NCI-H2107 (cell line): ENCODE measurements around the gene CLTCL1.
"Not testable (repeated sequence)": the region's sequence is repeated elsewhere in the genome, so short reads cannot be mapped to it uniquely, and the experiment has no call there.

ENCODE experiments used
- DNase-seq: peaks from one replicate; lab custom pipeline; 2025; lab: John Stamatoyannopoulos, UW

Gene CLTCL1

DNA sequence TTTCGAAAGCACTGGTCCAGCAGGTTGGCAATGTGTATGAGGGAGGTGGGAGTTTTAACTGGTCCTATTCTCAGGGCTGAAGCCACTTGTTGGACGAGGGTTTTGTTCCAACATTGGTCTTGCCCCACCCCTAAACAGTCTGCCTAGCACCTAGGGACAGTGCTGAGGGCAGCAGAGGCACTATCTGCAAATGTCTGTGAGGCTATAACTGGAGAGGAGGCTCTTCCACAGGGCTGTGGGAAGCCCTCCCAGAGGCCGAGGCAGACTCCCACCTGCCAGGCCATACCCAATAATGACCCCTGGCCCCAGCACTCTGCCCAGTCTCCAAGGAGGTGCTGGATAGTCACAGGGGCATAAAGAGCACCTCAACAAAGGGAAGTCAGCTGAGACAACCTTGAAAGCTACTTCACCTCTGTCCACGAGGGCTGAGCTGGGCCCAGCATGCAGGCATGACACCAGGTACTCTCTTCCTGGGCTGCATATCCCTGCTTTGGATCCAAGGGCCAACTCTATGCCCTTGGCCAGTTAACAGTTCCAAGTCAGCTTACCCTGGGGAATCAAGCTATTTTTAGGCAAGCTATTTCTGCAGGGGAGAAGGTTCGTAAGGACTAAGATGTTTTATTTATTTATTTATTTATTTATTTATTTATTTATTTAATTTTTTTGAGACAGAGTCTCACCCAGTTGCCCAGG, 72.8 kb downstream of the CLTCL1 start:
- DNase-seq = no peak

DNA sequence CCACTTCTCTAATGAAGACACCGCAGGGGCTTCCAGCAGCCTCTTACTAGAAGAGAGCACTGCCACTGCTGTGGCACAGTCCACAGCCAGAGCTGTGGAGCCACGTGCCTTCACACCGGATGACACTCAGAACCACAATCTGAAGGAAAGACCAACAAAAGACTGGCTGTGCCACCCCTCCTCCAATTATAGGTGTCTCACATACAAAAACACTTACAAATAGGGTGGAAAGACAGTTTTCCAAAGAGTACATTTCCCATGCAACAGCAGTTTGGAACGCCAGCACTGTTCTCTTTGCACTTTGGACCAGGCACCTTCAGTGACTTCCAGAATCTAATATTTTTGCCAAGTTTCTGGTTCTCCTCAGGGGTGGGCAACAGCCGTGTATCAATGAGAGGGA, 74.9 kb downstream of the CLTCL1 start:
- no peak for DNase-seq

GRCh38 chr22:19215360-19215759, 76.2 kb downstream of the CLTCL1 start:
- no peak for DNase-seq

DNA sequence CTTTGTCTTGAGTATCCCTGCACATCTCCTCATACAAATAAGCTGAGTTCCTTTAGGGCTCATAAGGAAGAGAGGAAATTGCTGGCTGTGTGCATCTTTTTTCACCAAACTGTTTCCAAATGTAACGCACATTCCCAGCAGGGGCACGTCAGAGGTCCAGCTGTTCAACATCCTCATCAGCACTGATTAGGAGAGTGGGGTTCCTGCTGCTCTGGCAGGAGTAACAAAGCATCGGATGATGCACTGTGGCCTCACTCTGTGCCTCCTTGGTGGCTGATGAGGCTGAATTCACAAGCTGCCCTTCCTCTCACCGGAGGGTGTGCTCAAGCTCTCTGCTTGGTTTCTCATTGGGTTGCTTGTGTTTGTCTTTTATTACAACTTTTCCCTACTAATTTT, 77.4 kb downstream of the CLTCL1 start:
- DNase-seq = no peak

- DNase-seq = no peak
These were observed 78.0 kb downstream of the CLTCL1 start for GRCh38 chr22:19213442-19214077.

DNA sequence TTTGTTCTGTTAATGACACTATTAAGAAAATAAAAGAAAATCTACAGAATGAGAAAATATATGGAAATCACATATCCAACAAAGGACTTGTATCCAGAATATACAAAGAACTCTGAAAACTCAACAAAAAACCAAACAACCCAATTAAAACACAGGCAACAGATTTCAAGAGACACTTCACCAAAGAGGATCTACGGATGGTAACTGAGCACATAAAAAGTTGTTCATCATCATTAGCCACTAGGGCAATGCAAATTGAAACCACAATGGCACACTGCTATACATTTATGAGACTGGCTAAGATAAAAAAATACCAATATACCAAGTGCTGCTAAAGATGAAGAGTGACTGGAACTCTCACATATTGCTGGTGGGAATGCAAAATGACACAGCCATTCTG, 78.5 kb downstream of the CLTCL1 start:
- no peak for DNase-seq

- no peak for DNase-seq
These were observed 79.1 kb downstream of the CLTCL1 start for GRCh38 chr22:19212302-19212870.

GRCh38 chr22:19210188-19210587, 81.3 kb downstream of the CLTCL1 start:
- DNase-seq = no peak

- no peak for DNase-seq
These were observed 83.2 kb downstream of the CLTCL1 start for GRCh38 chr22:19208287-19208847.

DNA sequence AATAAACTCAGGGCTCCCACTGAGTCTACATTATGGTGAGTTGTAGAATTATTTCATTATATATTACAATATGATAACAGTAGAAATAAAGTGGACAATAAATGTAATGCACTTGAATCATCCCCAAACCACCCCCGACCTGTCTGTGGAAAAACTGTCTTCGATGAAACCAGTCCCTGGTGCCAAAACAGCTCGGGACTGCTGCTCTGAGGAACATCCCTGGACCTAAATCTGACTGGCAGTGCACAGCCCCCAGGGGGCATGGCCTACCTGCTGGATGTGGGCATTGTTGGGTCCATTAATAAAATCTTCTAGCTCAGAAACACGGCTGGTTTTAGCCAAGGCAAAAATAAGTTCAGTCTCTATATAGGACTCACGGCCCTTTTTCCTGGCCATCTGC, 83.6 kb downstream of the CLTCL1 start:
- DNase-seq = no peak

DNA sequence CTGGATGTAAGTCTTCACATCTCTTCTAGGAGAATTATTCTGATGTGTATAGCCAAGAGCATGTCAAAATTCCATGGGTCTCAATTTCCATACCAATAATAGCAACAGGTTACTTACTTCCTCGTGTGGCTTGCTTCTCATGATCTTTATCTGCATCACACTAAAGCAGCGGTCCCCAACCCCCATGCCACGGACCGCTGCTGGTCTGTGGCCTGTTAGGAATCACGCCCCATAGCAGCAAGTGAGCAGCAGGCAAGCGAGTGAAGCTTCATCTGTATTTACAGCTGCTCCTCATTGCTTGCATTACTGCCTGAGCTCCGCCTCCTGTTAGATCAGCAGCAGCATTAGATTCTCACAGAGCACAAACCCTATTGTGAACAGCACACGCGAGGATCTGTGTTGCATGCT, 84.1 kb downstream of the CLTCL1 start:
- no peak for DNase-seq

- no peak for DNase-seq
These were observed 85.2 kb downstream of the CLTCL1 start for GRCh38 chr22:19206287-19206686.

DNA sequence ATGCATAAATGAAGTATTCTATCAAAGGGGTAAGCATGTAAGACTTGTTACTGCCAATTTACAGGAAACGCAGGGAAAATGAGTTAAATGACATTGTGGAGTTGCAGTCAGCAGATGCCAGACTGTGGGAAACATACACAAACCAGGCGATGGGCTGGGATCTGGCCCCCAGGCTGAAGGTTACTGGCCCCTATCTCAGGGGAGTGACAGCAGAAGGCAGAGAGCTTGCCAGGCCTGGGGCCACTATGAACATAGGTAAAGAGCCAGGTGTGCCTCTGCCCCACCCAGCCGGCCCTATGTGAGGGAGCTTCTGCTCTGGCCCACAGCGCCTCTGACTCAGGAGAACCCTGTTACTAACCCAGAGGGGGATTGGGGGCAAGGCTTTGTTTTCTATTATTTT, 86.9 kb downstream of the CLTCL1 start:
- DNase-seq = no peak

DNA sequence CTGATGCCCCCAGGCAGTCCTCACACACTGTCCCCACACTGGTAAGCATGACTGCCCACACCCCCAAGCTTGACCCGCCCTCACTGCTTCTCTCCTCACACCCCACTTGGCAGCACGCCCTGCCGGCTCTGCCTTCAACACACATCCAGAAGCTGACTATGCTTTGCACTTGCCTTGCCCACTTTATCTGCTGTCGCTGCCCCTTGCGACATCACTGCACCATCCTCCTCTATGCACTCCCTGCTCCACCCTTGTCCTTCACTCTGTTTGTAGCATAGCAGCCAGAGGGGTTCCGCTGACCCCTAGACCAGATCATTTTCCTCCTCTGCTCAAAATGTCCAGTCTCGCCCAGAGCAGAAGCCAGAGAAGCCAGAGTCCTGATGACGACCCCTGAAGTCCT, 87.7 kb downstream of the CLTCL1 start:
- no peak for DNase-seq

DNA sequence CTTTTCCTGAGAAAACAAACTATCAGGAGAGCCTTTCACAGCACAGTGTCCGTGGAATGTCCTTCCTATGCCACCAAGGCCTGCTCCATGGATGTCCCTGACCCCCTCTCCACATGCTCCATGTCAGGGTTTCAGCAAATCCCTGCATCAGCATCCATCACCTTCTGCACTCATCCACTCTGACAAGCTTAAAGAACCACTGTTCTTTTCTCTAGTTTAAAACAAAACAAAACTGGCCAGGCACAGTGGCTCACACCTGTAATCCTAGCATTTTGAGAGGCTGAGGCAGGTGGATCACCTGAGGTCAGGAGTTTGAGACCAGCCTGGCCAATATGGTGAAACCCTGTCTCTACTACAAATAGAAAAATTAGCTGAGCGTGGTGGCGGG, 88.7 kb downstream of the CLTCL1 start:
- not testable (repeated sequence) for DNase-seq

DNA sequence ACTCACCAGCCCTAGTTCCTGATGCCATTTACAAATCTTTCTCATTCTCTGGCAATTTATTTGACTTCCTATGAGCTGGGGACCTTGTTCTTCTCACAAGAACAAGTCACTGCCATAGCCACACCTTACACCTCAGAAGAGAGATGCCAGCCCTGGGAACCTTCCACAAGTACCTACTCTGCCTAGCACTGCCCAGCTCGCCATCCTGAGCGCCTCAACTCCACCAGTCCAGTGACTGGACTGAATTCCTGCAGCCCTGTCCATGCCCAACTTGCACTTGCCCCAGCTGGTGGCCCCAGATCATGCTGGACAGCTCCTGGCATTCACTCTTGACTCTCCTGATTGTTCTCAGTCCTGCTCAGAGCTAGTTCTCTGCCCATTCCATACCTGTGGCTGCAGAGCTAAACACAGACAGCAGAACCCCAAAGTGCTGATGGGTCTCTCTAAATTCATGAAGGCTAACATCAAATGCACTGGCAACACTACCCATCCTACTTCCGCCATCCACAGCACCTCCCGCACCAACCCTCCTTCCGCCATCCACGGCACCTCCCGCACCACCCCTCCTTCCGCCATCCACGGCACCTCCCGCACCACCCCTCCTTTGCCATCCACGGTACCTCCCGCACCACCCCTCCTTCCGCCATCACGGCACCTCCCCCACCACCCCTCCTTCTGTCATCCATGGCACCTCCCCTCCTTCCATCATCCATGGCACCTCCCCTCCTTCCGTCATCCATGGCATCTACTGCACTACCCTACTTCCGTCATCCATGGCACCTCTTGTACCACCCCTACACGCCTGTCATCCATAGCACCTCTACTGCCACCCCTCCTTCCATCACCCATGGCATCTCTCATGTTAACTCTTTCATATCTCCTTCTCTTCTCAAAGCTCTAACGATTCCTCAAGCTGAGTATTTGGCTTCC, 89.4 kb downstream of the CLTCL1 start:
- DNase-seq = no peak

GRCh38 chr22:19201130-19201868, 90.2 kb downstream of the CLTCL1 start:
- no peak for DNase-seq

- no peak for DNase-seq
These were observed 92.0 kb downstream of the CLTCL1 start for GRCh38 chr22:19199479-19199878.

DNA sequence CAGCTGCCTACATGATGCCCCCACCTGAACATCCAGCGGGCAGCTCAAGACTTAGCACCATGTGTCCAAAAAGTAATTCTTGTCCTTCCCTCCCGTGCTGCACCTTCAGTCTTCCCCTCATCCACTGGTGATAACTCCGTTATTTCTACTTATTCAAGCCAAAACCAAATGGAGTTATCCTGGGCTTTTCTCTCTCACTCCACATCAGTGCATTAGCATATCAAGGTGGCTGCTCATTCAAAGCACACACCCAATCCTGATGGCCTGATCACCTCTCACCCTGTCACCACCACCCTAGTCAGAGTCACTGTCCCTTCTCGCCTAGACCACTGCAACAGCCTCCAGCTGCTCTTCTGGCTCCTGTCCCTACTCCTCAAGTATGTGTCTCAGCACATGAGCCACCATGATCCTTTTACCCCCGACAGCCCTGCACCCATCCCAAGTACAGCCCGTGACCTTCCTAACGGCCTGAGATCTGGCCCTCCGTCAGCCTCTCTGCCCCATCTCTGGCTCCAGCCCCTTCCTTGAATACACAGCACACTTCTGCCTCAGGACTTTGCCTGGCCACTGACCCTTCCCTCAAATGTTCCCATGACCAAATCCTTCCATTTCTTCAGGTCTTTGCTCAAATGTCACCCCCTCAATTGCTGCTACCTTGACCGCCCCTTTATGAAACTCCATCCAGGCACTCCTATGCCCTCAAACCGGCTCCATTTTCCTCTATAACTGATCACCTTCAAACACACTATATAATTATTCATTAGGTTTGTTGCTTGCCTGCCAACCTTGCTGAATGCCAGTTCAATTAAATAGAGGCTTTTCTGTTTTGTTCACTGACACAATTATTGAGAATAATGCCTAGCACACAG, 93.3 kb downstream of the CLTCL1 start:
- no peak for DNase-seq

GRCh38 chr22:19196841-19197612, 94.5 kb downstream of the CLTCL1 start:
- DNase-seq = no peak
